Heart left ventricle (tissue), 13 donors: Measurements from ENCODE around the gene FAAP20.

Experiments used
- CTCF ChIP-seq, 12 donors: fragments of 200-600 bp; sonication (generic) in 4 of 12; IDR thresholded peaks; one replicate each; pipeline versions ENCODE4 v1.5.0 to v1.8.0; 2018 to 2022; ENCODE audit warnings: antibody characterized with exemption in 12 of 12, mild to moderate bottlenecking in 5 of 12
- POLR2A ChIP-seq, 2 donors: fragments of 450-650 bp; IDR thresholded peaks; one replicate each; pipeline ENCODE4 v1.6.1; 2017; ENCODE audit warnings: antibody characterized with exemption in 2 of 2, mild to moderate bottlenecking in 2 of 2, moderate library complexity in 2 of 2
- donor health status: ischemic (EF 13 %, LVEDD 7.1; RV severe dilation, severe dysfunction).
- donor health status: DM: no; HTN: yes; CAD: no.
- donor health status: DM: no; HTN: no; CAD: no.
- donor health status: ischemic (EF 25% LVEDD 6.9; RV normal size, moderate dysfunction).
- donor health status: ischemic (EF 25% LVEDD 5.7; RV mildly dilated, moderate dysfunction).
- donor health status: ischemic (EF 35%, LVEDD 5.7; RV mildly dilated, moderate dysfunction).
- donor health status: nonischemic (EF 11% LVEDD 7.7; RV severe dilation, severe dysfunction).
- donor health status: DM: yes; HTN: yes; CAD: no.
- donor health status: PGD.
- donor health status: ischemic (EF 29% LVEDD 5.4; RV normal size, mild dysfunction).
- donor health status: nonischemic (EF 23%, LVEDD 6.1; RV moderate dilation, normal function).

- TF ChIP-seq POLR2A (IDR thresholded peaks at IDR 0.05), result no peak
- no peak for TF ChIP-seq CTCF (IDR thresholded peaks at IDR 0.05)
These were observed 40.2 kb upstream of the FAAP20 start for GRCh38 chr1:2234762-2235113.
